Tibial nerve (tissue), 4 donors: ENCODE measurements around the gene FSCN2. TPM values are rescaled to one million over a fixed set of nuclear protein-coding genes. Genes with fewer than 3 reads are reported as not detected.
A peak's percentile ranks its signal among the peaks of the same experiment; 100 is the strongest.

Experiments
- DNase-seq, 2 donors: peaks; one replicate each; pipeline ENCODE4 v3.0.0-alpha.2; 2019; ENCODE audit warnings: low spot score in 2 of 2
- H3K27ac ChIP-seq, 4 donors: fragments of 200-600 bp; sonication (generic) in 3 of 4; one replicate each; pipeline ENCODE4 v1.5.1; 2017 to 2019; ENCODE audit warnings: mild to moderate bottlenecking in 1 of 4
- H3K27me3 ChIP-seq, 2 donors: fragments of 200-600 bp; sonication (generic) in 1 of 2; one replicate each; pipeline versions ENCODE4 v1.5.1 to v1.6.0; 2017 to 2019
- H3K36me3 ChIP-seq, 3 donors: fragments of 200-600 bp; sonication (generic); one replicate each; pipeline ENCODE4 v1.5.1; 2018 to 2019
- H3K4me1 ChIP-seq, 4 donors: fragments of 200-600 bp; sonication (generic) in 3 of 4; one replicate each; pipeline ENCODE4 v1.5.1; 2017 to 2019
- H3K4me3 ChIP-seq, 4 donors: fragments of 200-600 bp; sonication (generic) in 3 of 4; one replicate each; pipeline ENCODE4 v1.5.1; 2017 to 2019; ENCODE audit warnings: mild to moderate bottlenecking in 1 of 4, moderate library complexity in 1 of 4
- H3K9me3 ChIP-seq, 4 donors: fragments of 200-600 bp; sonication (generic) in 3 of 4; one replicate each; pipeline ENCODE4 v1.5.1; 2017 to 2019
- CTCF ChIP-seq, 5 experiments: fragments of 200-600 bp in 3 of 5; fragments of 450-650 bp in 2 of 5; sonication (generic) in 3 of 5; IDR thresholded peaks; one replicate each; pipeline ENCODE4 v1.5.1; 2016 to 2019; ENCODE audit warnings: antibody characterized with exemption in 5 of 5, mild to moderate bottlenecking in 3 of 5, moderate library complexity in 2 of 5
- EP300 ChIP-seq, 2 donors: sonication (generic); formaldehyde crosslinking; IDR thresholded peaks; one replicate each; pipeline ENCODE4 v1.6.1; 2017; ENCODE audit warnings: antibody characterized with exemption in 2 of 2, mild to moderate bottlenecking in 1 of 2
- POLR2A ChIP-seq, 2 donors: fragments of 450-650 bp; IDR thresholded peaks; one replicate each; pipeline ENCODE4 v1.6.1; 2017; ENCODE audit warnings: antibody characterized with exemption in 2 of 2, mild to moderate bottlenecking in 2 of 2, moderate library complexity in 2 of 2
- WGBS, 2 donors: methylation state at CpG; one replicate each; pipeline ENCODE4 v1.1.5; 2018; 5-methylcytosine and 5-hydroxymethylcytosine counted together
- total RNA-seq, 4 donors: library from RNA; depleted of rRNA; stranded (reverse); fragments of >200 nt; gene quantifications; one replicate each; pipeline ENCODE4 v1.1.0, GENCODE V29; 2016

Gene FSCN2
- total RNA-seq, 4 donors from 2014 or later, result 0.42 to 4.4 (median 3.7) TPM

- H3K9me3 ChIP-seq, result no peaks in the 10 kb centered on the region
- H3K27ac ChIP-seq, result peak overlapping the region in 3 of 4 donors; percentile 65 to 85 (median 69)
- peaks cover 0 to 82% (median 7%) of the 10 kb centered on the region in 3 donors for H3K36me3 ChIP-seq
- TF ChIP-seq EP300 (IDR thresholded peaks at IDR 0.05), result no peak
- TF ChIP-seq CTCF (IDR thresholded peaks at IDR 0.05), result no peak
- no peak for TF ChIP-seq POLR2A (IDR thresholded peaks at IDR 0.05)
- no peak overlapping the region for H3K4me3 ChIP-seq
- no peak for DNase-seq
- 39 to 40% methylated on average over 4 of the region's 4 CpGs for WGBS, 2 donors
- no peaks in the 10 kb centered on the region for H3K27me3 ChIP-seq
- H3K4me1 ChIP-seq, result peaks cover 3 to 32% (median 21%) of the 10 kb centered on the region in 4 donors
Measured at GRCh38 chr17:81567191-81567590, 39.0 kb downstream of the FSCN2 start.

- Histone ChIP-seq H3K4me1 (peaks cover 3 to 32% (median 21%) of the 10 kb centered on the region in 4 donors), H3K27ac (peak overlapping the region in 1 of 4 donors; percentile 19)
Measured at GRCh38 chr17:81568416-81568815, 40.2 kb downstream of the FSCN2 start.

DNA sequence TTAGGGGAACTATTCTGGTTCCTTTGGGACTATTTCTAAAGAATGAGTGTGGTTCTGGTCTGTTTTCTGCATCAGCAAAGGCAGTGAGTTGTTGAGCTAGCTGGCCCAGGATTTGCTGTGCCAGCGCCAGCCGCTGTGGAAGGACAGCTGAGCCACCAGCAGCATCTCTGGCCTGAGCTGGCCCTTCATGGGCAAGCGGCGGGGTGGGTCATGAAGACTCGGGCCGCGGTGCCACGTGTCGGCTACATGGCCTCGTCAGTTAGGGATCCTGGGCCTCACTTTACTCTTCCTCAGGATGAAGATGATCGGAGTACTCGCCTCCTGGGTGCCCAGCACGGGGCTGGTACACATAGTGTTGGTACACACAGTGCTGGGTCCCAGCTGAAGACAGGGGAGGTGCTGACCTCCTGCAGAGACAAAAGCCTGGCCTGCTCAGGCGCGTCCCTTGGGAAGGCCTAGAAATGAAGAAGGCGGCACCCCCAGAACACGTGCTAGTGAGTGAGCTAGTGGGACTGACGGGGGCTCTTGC is 41.9 kb downstream of the FSCN2 start:
- peaks cover 3 to 32% (median 21%) of the 10 kb centered on the region in 4 donors for H3K4me1 ChIP-seq
- TF ChIP-seq CTCF (IDR thresholded peaks at IDR 0.05) (no peak), EP300 (IDR thresholded peaks at IDR 0.05) (no peak)
- H3K9me3 ChIP-seq, result no peaks in the 10 kb centered on the region
- H3K4me3 ChIP-seq, result no peak overlapping the region
- H3K27ac ChIP-seq, result no peak overlapping the region
- WGBS, 2 donors, result 91 to 93% methylated on average over 18 of the region's 18 CpGs
- no peaks in the 10 kb centered on the region for H3K27me3 ChIP-seq
- DNase-seq, result no peak
- H3K36me3 ChIP-seq, result peaks cover 0 to 74% (median 7%) of the 10 kb centered on the region in 3 donors

More at GRCh38 chr17:81568416-81568815, 40.2 kb downstream of the FSCN2 start:
- H3K27me3 ChIP-seq, result no peaks in the 10 kb centered on the region
- DNase-seq, result no peak
- H3K36me3 ChIP-seq, result peaks cover 0 to 75% (median 7%) of the 10 kb centered on the region in 3 donors
- H3K9me3 ChIP-seq, result no peaks in the 10 kb centered on the region
- WGBS, 2 donors, result 87 to 88% methylated on average over 10 of the region's 10 CpGs
- H3K4me3 ChIP-seq, result no peak overlapping the region
- no peak for TF ChIP-seq EP300 (IDR thresholded peaks at IDR 0.05)
- TF ChIP-seq CTCF (IDR thresholded peaks at IDR 0.05), result no peak
- no peak for TF ChIP-seq POLR2A (IDR thresholded peaks at IDR 0.05)

- Histone ChIP-seq H3K27ac (no peak overlapping the region), H3K36me3 (peaks cover 0 to 73% (median 7%) of the 10 kb centered on the region in 3 donors), H3K4me3 (no peak overlapping the region), H3K4me1 (peaks cover under 1 to 26% (median 19%) of the 10 kb centered on the region in 4 donors), H3K27me3 (no peaks in the 10 kb centered on the region), H3K9me3 (no peaks in the 10 kb centered on the region)
- DNase-seq, result no peak
- 84 to 93% methylated on average over 11 of the region's 11 CpGs for whole genome bisulfite sequencing, 2 donors
- TF ChIP-seq EP300 (IDR thresholded peaks at IDR 0.05) (no peak), POLR2A (IDR thresholded peaks at IDR 0.05) (no peak), CTCF (IDR thresholded peaks at IDR 0.05) (no peak)
Measured at GRCh38 chr17:81570964-81571363, 42.8 kb downstream of the FSCN2 start.

DNA sequence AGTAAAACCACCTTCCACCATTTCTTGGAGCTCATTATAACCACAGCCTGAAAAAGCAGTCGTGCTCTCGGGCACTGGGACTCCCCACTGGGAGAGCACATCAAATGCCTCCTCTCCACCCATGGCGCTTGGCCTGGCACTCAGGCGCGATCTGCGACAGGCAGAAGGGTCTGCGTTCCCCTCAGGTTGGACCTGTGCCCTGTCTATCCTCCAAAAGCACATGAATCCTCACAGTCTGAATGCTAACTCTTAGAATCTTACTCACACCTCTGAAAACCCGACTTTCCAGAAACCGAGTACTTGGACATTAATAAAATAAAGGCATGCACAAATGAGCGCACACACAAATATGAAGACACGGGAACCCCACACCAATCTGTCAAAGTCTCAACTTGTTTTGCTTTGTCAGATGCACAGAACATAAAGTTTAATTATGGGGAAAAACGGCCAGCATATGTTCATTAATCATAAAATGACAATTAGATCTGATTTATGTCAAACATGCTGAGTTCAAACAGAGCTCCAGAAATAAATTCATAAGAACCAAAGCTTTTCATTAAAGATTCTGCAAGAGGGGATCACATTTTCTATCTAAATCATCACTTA is 44.5 kb downstream of the FSCN2 start:
- Histone ChIP-seq H3K27me3 (no peaks in the 10 kb centered on the region), H3K9me3 (no peaks in the 10 kb centered on the region), H3K36me3 (peaks cover 0 to 74% (median 7%) of the 10 kb centered on the region in 3 donors), H3K4me3 (no peak overlapping the region), H3K4me1 (peaks cover 0 to 26% (median 9%) of the 10 kb centered on the region in 4 donors), H3K27ac (no peak overlapping the region)
- no peak for DNase-seq
- WGBS, 2 donors, result 91 to 92% methylated on average over 12 of the region's 12 CpGs
- TF ChIP-seq EP300 (IDR thresholded peaks at IDR 0.05), result no peak
- TF ChIP-seq POLR2A (IDR thresholded peaks at IDR 0.05), result no peak
- TF ChIP-seq CTCF (IDR thresholded peaks at IDR 0.05), result no peak
